CD8-positive, alpha-beta memory T cell (primary cell): ENCODE measurements around the gene ADH1B. TPM values are rescaled to one million over a fixed set of nuclear protein-coding genes. Genes with fewer than 3 reads are reported as not detected.
"Not testable (repeated sequence)": the region's sequence is repeated elsewhere in the genome, so short reads cannot be mapped to it uniquely, and the experiment has no call there.

Source experiments
- CTCF ChIA-PET: fragments of 350-600 bp; sonication (Branson Sonifier 250); formaldehyde crosslinking; loops from one replicate; lab custom pipeline; 2021; ENCODE audit warnings: antibody characterized with exemption; lab: Charles Lee
- POLR2A ChIA-PET: fragments of 350-600 bp; sonication (Branson Sonifier 250); formaldehyde crosslinking; loops from one replicate; lab custom pipeline; 2021; ENCODE audit warnings: antibody characterized with exemption; lab: Charles Lee
- DNase-seq, 5 donors: peaks; one replicate each; pipeline versions ENCODE4 v3.0.0 to v3.0.0-alpha.2; 2020 to 2022; ENCODE audit warnings: mixed read lengths in 1 of 5
- H3K27ac ChIP-seq: one replicate; pipeline ENCODE4 v1.7.0; 2013; ENCODE audit warnings: low read depth, mild to moderate bottlenecking, low read length, moderate library complexity
- H3K27me3 ChIP-seq: 2 replicates; pipeline ENCODE4 v1.7.0; 2013; ENCODE audit warnings: low read length, mild to moderate bottlenecking; ENCODE audit not compliant: insufficient read depth, poor library complexity, severe bottlenecking
- H3K36me3 ChIP-seq: 2 replicates; pipeline ENCODE4 v1.7.0; 2013; ENCODE audit warnings: mild to moderate bottlenecking, low read length, moderate library complexity; ENCODE audit not compliant: insufficient read depth
- H3K4me1 ChIP-seq: 2 replicates; pipeline ENCODE4 v1.7.0; 2013; ENCODE audit warnings: mild to moderate bottlenecking, low read length, moderate library complexity; ENCODE audit not compliant: insufficient read depth
- H3K4me3 ChIP-seq: 2 replicates; pipeline ENCODE4 v1.7.0; 2013; ENCODE audit warnings: mild to moderate bottlenecking, low read length
- H3K9me3 ChIP-seq: 2 replicates; pipeline ENCODE4 v1.7.0; 2013; ENCODE audit warnings: mild to moderate bottlenecking, low read length
- H3K27ac Mint-ChIP-seq, 8 donors: one replicate each; pipeline ENCODE4 v1.8.0; 2020 to 2021; ENCODE audit warnings: mixed read lengths in 8 of 8, mild to moderate bottlenecking in 6 of 8, inconsistent platforms in 3 of 8, moderate library complexity in 3 of 8
- H3K27me3 Mint-ChIP-seq, 2 donors: one replicate each; pipeline ENCODE4 v1.8.0; 2020 to 2021; ENCODE audit warnings: mixed read lengths in 2 of 2, mild to moderate bottlenecking in 1 of 2, moderate library complexity in 1 of 2
- H3K36me3 Mint-ChIP-seq, 3 donors: one replicate each; pipeline ENCODE4 v1.8.0; 2020 to 2021; ENCODE audit warnings: mixed read lengths in 3 of 3, inconsistent platforms in 1 of 3, mild to moderate bottlenecking in 1 of 3
- H3K4me1 Mint-ChIP-seq, 3 donors: one replicate each; pipeline ENCODE4 v1.8.0; 2020 to 2021; ENCODE audit warnings: mixed read lengths in 3 of 3, inconsistent platforms in 1 of 3, mild to moderate bottlenecking in 1 of 3
- H3K4me3 Mint-ChIP-seq, 7 donors: one replicate each; pipeline ENCODE4 v1.8.0; 2020 to 2021; ENCODE audit warnings: mixed read lengths in 7 of 7, mild to moderate bottlenecking in 6 of 7, moderate library complexity in 4 of 7, inconsistent platforms in 2 of 7
- H3K9me3 Mint-ChIP-seq, 5 donors: one replicate each; pipeline ENCODE4 v1.8.0; 2020 to 2022; ENCODE audit warnings: mixed read lengths in 5 of 5, mild to moderate bottlenecking in 3 of 5, moderate library complexity in 2 of 5, inconsistent platforms in 1 of 5
- polyA plus RNA-seq: library from polyadenylated mRNA; unstranded; fragments of 300-500 nt; fragmentation: Illumina TruSeq; gene quantifications from one replicate; pipeline ENCODE4 v1.2.3, GENCODE V29; 2021
- total RNA-seq, 2 experiments: library from RNA; stranded (reverse); gene quantifications; one replicate each; pipeline ENCODE4 v1.2.3, GENCODE V29; 2021

The ADH1B gene
- total and polyA plus RNA-seq, 3 experiments from 2014 or later = not detected

DNA sequence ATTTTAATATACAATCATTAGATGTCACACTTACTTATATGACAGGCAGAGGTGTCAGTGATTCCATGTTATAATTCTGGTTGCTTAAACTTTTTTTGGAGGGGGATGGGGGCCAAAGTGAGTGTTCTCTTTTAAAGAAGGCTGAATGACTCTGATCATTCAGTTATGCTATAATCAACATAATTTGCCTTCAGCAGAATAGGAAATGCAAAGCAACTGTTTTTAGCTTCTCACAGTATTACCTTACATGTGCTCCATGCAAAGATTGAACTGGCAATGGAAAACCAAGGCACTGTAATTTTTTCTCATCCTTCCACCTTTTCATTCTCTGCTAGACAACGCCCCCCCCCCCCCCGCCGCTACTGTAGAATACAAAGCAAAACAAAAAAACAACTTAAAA is 18.0 kb upstream of the ADH1B start:
- no peaks in the 10 kb centered on the region for H3K36me3 ChIP-seq
- no peak overlapping the region for H3K4me3 ChIP-seq
- no peak for DNase-seq
- H3K27me3 ChIP-seq = no peaks in the 10 kb centered on the region
- Mint-ChIP-seq H3K4me1 (no peaks in the 10 kb centered on the region), H3K27me3 (peaks cover 6 to 21% of the 10 kb centered on the region in 2 donors), H3K36me3 (no peaks in the 10 kb centered on the region), H3K4me3 (no peak overlapping the region), H3K9me3 (no peaks in the 10 kb centered on the region), H3K27ac (no peak overlapping the region)
- CTCF ChIA-PET = no interaction called here
- no peaks in the 10 kb centered on the region for H3K9me3 ChIP-seq
- POLR2A ChIA-PET = no interaction called here
- no peaks in the 10 kb centered on the region for H3K4me1 ChIP-seq
- H3K27ac ChIP-seq = no peak overlapping the region

DNA sequence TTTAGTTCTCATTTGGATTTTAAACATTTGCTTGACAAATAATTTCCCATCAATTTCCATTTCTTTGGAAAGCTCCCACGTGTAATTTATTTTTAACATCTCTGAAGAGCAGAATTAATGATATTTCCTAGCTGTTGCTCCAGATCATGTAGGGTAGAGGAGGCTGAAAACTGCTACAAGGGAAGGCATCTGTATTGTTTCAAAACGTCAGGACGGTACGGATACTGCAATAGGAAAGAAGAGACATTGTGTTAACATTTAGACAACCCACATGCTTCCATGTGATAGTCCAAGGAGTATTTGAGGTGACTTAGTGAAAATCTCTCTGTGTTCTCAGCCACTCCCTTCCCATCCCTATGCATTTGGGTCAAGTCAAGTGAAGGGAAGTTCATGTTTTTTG is 15.4 kb upstream of the ADH1B start:
- H3K27me3 Mint-ChIP-seq = peaks cover 6 to 21% of the 10 kb centered on the region in 2 donors
- Histone ChIP-seq H3K4me3 (no peak overlapping the region), H3K27ac (no peak overlapping the region), H3K27me3 (no peaks in the 10 kb centered on the region), H3K4me1 (no peaks in the 10 kb centered on the region), H3K36me3 (no peaks in the 10 kb centered on the region), H3K9me3 (no peaks in the 10 kb centered on the region)
- ChIA-PET POLR2A (no interaction called here), CTCF (no interaction called here)
- H3K9me3 Mint-ChIP-seq = peaks cover 0 to 3% (median 0%) of the 10 kb centered on the region in 5 donors
- DNase-seq = no peak
- H3K4me1 Mint-ChIP-seq = no peaks in the 10 kb centered on the region
- no peak overlapping the region for H3K4me3 Mint-ChIP-seq
- no peaks in the 10 kb centered on the region for H3K36me3 Mint-ChIP-seq
- H3K27ac Mint-ChIP-seq = no peak overlapping the region

DNA sequence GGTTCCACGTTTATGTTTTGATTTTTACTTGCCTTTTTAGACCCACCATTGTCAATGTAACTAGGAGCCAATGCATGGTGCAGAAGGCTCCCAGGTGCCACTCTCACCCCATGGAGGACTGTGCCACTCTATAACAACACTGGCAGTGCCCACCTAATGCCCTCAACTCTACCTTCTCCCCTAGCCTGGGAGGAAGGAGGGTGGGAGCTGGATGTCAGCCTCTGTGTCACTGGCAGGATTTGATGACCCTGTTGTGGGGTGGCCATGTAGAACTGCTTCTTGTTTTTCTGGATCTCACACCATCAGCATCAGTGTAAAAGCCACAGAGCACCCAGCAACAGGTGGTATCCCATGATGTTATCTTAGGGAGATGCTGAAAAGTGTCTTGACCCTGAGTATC is 13.7 kb upstream of the ADH1B start:
- Histone ChIP-seq H3K27me3 (no peaks in the 10 kb centered on the region), H3K4me1 (no peaks in the 10 kb centered on the region), H3K4me3 (no peak overlapping the region), H3K9me3 (no peaks in the 10 kb centered on the region), H3K36me3 (no peaks in the 10 kb centered on the region), H3K27ac (no peak overlapping the region)
- ChIA-PET POLR2A (no interaction called here), CTCF (no interaction called here)
- Mint-ChIP-seq H3K4me1 (no peaks in the 10 kb centered on the region), H3K4me3 (no peak overlapping the region), H3K27ac (no peak overlapping the region), H3K9me3 (peaks cover 0 to 5% (median 0%) of the 10 kb centered on the region in 5 donors), H3K36me3 (no peaks in the 10 kb centered on the region), H3K27me3 (peaks cover 4 to 21% of the 10 kb centered on the region in 2 donors)
- DNase-seq = no peak

DNA sequence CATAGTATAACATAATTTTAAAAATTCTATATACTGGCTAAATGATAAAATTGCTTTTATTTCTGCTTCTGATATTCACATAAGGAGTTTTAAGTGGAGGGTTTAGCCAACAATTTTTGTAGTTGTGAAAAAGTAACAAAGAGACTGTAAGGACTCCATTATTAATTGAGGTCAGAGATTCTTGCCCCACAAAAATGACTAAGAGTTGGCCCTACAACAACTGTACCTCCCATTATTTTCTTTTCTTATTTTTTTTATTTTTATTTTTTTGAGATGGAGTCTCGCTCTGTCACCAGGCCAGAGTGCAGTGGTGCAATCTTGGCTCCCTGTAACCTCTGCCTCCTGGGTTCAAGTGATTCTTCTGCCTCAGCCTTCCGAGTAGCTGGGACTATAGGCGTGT is 9.4 kb upstream of the ADH1B start:
- H3K27me3 ChIP-seq = no peaks in the 10 kb centered on the region
- no peak overlapping the region for H3K4me3 Mint-ChIP-seq
- H3K27me3 Mint-ChIP-seq = peaks cover 4 to 16% of the 10 kb centered on the region in 2 donors
- H3K4me3 ChIP-seq = no peak overlapping the region
- ChIA-PET POLR2A (no interaction called here), CTCF (no interaction called here)
- no peaks in the 10 kb centered on the region for H3K4me1 Mint-ChIP-seq
- no peak overlapping the region for H3K27ac ChIP-seq
- no peak for DNase-seq
- no peak overlapping the region for H3K27ac Mint-ChIP-seq
- no peaks in the 10 kb centered on the region for H3K9me3 ChIP-seq
- H3K36me3 ChIP-seq = no peaks in the 10 kb centered on the region
- H3K4me1 ChIP-seq = no peaks in the 10 kb centered on the region
- H3K36me3 Mint-ChIP-seq = no peaks in the 10 kb centered on the region
- H3K9me3 Mint-ChIP-seq = peaks cover 0 to 5% (median 0%) of the 10 kb centered on the region in 5 donors

DNA sequence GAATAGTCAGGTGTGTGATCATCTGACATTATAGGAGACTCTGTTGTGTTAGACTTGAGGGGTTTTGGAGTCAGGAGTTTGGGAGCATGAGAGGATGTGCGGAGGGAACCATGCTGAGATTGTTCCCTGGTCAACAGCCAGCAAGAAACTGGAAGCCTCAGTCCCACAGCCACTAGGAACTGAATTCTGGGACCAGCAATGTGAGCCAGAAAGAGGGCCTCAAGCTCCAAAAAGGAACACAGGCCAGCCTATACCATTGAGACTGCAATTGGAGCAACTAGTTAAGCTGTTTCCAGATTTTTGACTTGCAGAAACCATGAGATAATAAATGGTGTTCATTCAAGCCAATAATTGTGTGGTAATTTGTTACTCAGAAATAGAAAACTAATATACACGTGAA is 8.7 kb upstream of the ADH1B start:
- H3K4me1 ChIP-seq = no peaks in the 10 kb centered on the region
- DNase-seq = no peak
- peaks cover 0 to 5% (median 0%) of the 10 kb centered on the region in 5 donors for H3K9me3 Mint-ChIP-seq
- H3K4me3 ChIP-seq = no peak overlapping the region
- CTCF ChIA-PET = no interaction called here
- POLR2A ChIA-PET = no interaction called here
- H3K27me3 ChIP-seq = no peaks in the 10 kb centered on the region
- H3K4me3 Mint-ChIP-seq = no peak overlapping the region
- H3K27ac Mint-ChIP-seq = no peak overlapping the region
- no peak overlapping the region for H3K27ac ChIP-seq
- no peaks in the 10 kb centered on the region for H3K36me3 Mint-ChIP-seq
- H3K4me1 Mint-ChIP-seq = no peaks in the 10 kb centered on the region
- no peaks in the 10 kb centered on the region for H3K36me3 ChIP-seq
- H3K27me3 Mint-ChIP-seq = peaks cover 3 to 10% of the 10 kb centered on the region in 2 donors
- H3K9me3 ChIP-seq = no peaks in the 10 kb centered on the region

DNA sequence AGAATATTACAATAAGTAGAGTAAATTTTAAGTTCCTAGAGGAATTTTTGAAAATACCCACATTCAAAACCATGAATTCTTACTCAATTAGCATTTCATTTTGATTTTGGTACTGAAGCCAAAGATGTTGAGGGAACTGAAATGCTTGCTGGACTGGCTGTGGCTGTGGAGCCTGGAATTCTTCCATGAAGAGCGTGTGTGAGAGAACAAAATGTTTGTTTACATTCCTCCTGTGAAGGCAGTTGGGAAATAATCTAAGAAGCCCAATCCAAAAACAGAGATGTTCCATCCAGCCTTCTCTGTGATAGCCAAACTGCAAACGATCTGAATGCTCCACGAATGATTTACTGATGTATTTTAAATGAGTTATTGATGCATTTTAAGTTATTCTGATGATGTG is 3.8 kb upstream of the ADH1B start:
- H3K4me3 Mint-ChIP-seq = no peak overlapping the region
- H3K4me1 Mint-ChIP-seq = no peaks in the 10 kb centered on the region
- Histone ChIP-seq H3K4me1 (no peaks in the 10 kb centered on the region), H3K4me3 (no peak overlapping the region), H3K27me3 (no peaks in the 10 kb centered on the region), H3K27ac (no peak overlapping the region), H3K9me3 (no peaks in the 10 kb centered on the region), H3K36me3 (no peaks in the 10 kb centered on the region)
- no peak for DNase-seq
- ChIA-PET CTCF (no interaction called here), POLR2A (no interaction called here)
- H3K36me3 Mint-ChIP-seq = no peaks in the 10 kb centered on the region
- H3K27me3 Mint-ChIP-seq = peaks cover 0 to 15% of the 10 kb centered on the region in 2 donors
- no peak overlapping the region for H3K27ac Mint-ChIP-seq
- peaks cover 0 to 2% (median 0%) of the 10 kb centered on the region in 5 donors for H3K9me3 Mint-ChIP-seq

DNA sequence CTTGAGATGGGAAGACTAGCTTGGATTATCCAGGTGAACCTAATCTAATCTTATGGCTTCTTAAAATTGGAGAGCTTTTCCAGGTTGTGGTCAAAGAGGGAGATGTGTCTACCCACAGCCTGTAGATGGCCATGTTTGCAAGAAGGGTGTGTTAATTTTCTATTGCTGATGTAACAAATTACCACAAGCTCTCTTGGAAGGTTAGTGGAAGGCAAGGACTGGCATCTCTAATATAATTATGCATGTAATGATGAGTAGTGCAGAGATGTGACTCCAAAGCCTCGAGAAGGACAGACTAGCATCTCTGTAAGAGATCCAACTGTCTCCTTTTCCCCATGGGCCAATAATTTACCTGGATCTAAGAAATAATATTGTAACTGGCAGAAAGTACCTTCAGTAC is 3.2 kb upstream of the ADH1B start:
- no peaks in the 10 kb centered on the region for H3K36me3 Mint-ChIP-seq
- H3K4me1 Mint-ChIP-seq = no peaks in the 10 kb centered on the region
- POLR2A ChIA-PET = no interaction called here

DNA sequence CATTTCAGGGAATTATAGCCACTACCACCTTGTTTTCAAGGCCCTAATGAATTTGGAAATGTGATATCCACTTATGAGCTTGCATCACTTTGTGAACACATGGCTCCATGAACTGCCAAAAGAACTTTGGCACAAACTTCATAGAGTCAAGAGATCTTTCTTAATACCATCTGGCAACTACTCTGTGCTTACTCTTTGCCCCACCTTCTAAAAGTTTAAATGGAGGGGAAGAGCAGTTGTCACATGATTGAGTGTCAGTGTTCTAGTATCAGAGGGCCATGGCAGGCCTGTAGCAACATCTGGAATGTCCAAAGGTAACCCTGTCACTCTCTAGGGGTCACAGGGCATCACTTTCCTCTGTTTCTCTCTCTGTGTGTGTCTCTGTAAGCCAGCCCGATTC is 2.6 kb upstream of the ADH1B start:
- CTCF ChIA-PET = no interaction called here
- H3K4me1 ChIP-seq = no peaks in the 10 kb centered on the region
- Mint-ChIP-seq H3K27ac (no peak overlapping the region), H3K9me3 (peaks cover 0 to 2% (median 0%) of the 10 kb centered on the region in 5 donors), H3K36me3 (no peaks in the 10 kb centered on the region), H3K4me3 (no peak overlapping the region), H3K4me1 (no peaks in the 10 kb centered on the region), H3K27me3 (peaks cover 0 to 21% of the 10 kb centered on the region in 2 donors)
- H3K27ac ChIP-seq = no peak overlapping the region
- H3K36me3 ChIP-seq = no peaks in the 10 kb centered on the region
- H3K9me3 ChIP-seq = no peaks in the 10 kb centered on the region
- DNase-seq = no peak
- H3K27me3 ChIP-seq = no peaks in the 10 kb centered on the region
- no peak overlapping the region for H3K4me3 ChIP-seq
- POLR2A ChIA-PET = no interaction called here

More for the DNA sequence above, 3.2 kb upstream of the ADH1B start:
- DNase-seq = no peak
- no peaks in the 10 kb centered on the region for H3K36me3 ChIP-seq
- Mint-ChIP-seq H3K9me3 (peaks cover 0 to 2% (median 0%) of the 10 kb centered on the region in 5 donors), H3K4me3 (no peak overlapping the region), H3K27ac (no peak overlapping the region), H3K27me3 (peaks cover 0 to 16% of the 10 kb centered on the region in 2 donors)
- no peaks in the 10 kb centered on the region for H3K9me3 ChIP-seq
- H3K27me3 ChIP-seq = no peaks in the 10 kb centered on the region
- CTCF ChIA-PET = no interaction called here
- no peak overlapping the region for H3K27ac ChIP-seq
- H3K4me1 ChIP-seq = no peaks in the 10 kb centered on the region
- no peak overlapping the region for H3K4me3 ChIP-seq

DNA sequence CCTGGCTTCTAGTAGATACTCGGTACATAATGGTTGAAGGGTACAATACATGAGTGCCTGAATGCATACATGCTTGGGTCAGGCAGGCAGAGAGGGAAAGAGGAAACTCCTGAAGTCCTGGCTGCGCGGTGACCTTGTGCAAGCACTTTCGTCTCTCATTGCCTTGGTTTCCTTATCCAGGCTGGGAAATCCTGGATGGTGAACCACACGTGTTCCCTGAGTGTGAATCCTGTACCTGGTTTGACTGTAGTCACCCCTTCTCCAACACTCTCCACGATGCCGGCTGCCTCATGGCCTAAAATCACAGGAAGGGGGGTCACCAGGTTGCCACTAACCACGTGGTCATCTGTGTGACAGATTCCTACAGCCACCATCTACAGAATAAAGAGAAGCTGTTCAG is 3.4 kb downstream of the ADH1B start:
- H3K36me3 ChIP-seq, DNase-seq, POLR2A ChIA-PET, H3K27ac Mint-ChIP-seq, H3K9me3 ChIP-seq, H3K4me3 ChIP-seq, H3K4me3 Mint-ChIP-seq, H3K27ac ChIP-seq, H3K9me3 Mint-ChIP-seq, H3K36me3 Mint-ChIP-seq, H3K4me1 Mint-ChIP-seq, H3K27me3 ChIP-seq, CTCF ChIA-PET, H3K4me1 ChIP-seq: not testable (repeated sequence)
- peaks cover 0 to 19% of the 10 kb centered on the region in 2 donors for H3K27me3 Mint-ChIP-seq
